Thyroid gland (tissue), 4 donors: Measurements from ENCODE around the gene CX3CR1.

Source experiments
- POLR2A ChIP-seq, 2 donors: fragments of 450-650 bp; IDR thresholded peaks; one replicate each; pipeline ENCODE4 v1.6.1; 2017; ENCODE audit warnings: antibody characterized with exemption in 2 of 2, mild to moderate bottlenecking in 2 of 2, moderate library complexity in 1 of 2
- TF ChIP-seq, protein P1 (sequence below), 6 experiments: fragments of 200-600 bp in 3 of 6; fragments of 450-650 bp in 3 of 6; sonication (generic) in 3 of 6; IDR thresholded peaks; one replicate each; pipeline ENCODE4 v1.5.1; 2016 to 2019; ENCODE audit warnings: antibody characterized with exemption in 6 of 6, mild to moderate bottlenecking in 2 of 6, inconsistent platforms in 1 of 6, moderate library complexity in 1 of 6

DNA sequence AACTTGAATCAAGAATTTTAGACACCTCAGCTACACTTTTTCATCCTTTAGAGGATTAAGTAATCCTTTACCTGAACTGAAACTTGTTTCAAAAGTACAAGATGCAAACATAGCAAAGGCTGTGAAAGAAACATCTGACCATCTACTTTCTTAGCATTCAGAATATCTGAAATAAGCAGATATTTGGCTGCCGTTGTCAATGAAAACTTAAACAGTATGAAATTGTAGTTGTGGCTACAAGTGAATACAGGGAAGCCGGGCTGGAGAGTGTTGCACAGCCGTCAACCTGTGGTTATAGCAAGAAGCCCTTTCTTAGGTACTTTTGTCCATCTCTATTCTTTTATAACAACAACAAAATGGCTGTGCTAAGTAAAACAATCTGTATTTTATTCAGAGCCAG, 6.9 kb upstream of the CX3CR1 start:
- TF ChIP-seq POLR2A (IDR thresholded peaks at IDR 0.05), result no peak
- TF ChIP-seq, protein P1, sequence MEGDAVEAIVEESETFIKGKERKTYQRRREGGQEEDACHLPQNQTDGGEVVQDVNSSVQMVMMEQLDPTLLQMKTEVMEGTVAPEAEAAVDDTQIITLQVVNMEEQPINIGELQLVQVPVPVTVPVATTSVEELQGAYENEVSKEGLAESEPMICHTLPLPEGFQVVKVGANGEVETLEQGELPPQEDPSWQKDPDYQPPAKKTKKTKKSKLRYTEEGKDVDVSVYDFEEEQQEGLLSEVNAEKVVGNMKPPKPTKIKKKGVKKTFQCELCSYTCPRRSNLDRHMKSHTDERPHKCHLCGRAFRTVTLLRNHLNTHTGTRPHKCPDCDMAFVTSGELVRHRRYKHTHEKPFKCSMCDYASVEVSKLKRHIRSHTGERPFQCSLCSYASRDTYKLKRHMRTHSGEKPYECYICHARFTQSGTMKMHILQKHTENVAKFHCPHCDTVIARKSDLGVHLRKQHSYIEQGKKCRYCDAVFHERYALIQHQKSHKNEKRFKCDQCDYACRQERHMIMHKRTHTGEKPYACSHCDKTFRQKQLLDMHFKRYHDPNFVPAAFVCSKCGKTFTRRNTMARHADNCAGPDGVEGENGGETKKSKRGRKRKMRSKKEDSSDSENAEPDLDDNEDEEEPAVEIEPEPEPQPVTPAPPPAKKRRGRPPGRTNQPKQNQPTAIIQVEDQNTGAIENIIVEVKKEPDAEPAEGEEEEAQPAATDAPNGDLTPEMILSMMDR (IDR thresholded peaks at IDR 0.05), result no peak
